GM21529 (cell line): ENCODE results near the gene MRPL28.
"Not testable (repeated sequence)": the region's sequence is repeated elsewhere in the genome, so short reads cannot be mapped to it uniquely, and the experiment has no call there.

Experiments
- ATAC-seq: cut with Tn5 transposase; IDR thresholded peaks from one replicate; pipeline ENCODE4 v1.9.1; 2021; ENCODE audit not compliant: unreplicated experiment

MRPL28 gene

GRCh38 chr16:373848-374615 lies 3.7 kb upstream of the MRPL28 start:
- ATAC-seq, result no peak

GRCh38 chr16:373020-373598 lies 2.8 kb upstream of the MRPL28 start:
- ATAC-seq, result no peak

- ATAC-seq, result no peak
Observed at GRCh38 chr16:372302-372983, 2.1 kb upstream of the MRPL28 start.

GRCh38 chr16:371515-372301 lies 1.4 kb upstream of the MRPL28 start:
- ATAC-seq, result no peak

GRCh38 chr16:370979-371514 lies 709 bp upstream of the MRPL28 start:
- ATAC-seq, result no peak

- ATAC-seq, result no peak
Observed at GRCh38 chr16:369866-370436, 387 bp downstream of the MRPL28 start.

GRCh38 chr16:369275-369865 lies 968 bp downstream of the MRPL28 start:
- no peak for ATAC-seq

DNA sequence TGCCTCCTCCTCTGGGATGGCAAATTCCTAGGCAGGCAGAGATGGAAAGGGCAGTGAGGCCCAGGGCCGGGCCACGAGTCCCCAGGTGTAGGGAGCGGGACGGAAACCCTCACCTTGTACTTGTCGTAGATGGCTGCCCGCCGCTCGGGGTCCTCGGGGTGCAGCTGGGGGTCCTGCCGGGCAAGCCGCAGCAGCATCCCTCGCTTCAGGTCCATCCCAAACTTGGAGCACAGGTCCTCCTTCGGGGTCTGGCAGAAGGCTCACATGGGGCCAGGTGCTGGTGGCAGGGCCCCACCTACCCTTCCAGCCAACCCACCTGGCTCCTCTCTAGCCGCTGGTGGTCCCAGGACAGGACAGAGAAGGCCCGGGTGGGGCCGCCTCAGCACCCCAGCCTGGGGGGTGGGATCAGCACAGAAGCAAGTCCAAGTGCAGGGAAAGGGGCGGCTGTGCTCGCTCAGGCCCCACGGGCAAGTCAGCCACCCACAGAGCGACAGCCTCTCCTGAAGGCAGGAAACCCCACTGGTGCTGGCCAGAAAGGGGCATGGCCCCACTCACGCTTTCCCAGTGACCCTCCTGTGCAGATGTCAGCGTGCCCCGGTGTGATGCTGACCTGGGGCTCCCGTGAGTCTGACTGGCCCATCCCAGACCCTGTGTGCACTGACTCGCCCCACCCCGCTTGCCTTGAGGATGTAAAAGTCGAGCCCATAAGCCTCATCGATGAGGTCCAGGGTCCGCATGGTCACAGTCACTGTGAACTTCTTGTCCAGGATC lies 1.8 kb downstream of the MRPL28 start:
- no peak for ATAC-seq

DNA sequence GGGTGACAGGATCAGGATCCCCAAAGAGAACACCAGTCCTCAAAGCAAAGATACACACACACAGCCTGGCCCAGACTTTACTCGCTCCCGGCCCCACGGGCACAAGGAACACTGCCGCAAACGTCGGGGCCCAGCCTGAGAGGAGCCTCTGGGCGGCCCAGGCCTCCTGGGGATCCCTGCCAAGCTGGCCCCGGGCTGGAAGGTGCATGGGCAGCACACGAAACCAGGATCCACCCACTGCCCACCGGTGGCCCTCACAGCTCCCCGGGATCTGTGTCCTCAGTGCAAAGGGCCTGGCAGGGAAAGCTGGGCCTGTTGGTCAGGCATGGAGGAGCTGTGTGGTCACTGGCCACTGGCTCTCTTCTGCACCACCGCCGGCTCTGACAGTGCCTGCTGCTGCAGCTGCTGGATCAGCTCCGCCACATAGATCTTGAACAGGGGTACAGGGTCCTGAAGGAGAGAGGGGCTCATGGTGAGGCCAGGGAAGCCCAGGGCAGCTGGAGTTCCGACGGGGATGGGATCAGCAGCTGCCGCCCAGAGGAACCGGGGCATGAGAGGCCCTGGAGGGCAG lies 2.9 kb downstream of the MRPL28 start:
- no peak for ATAC-seq

- ATAC-seq, result no peak
Observed at GRCh38 chr16:366476-366875, 3.9 kb downstream of the MRPL28 start.

GRCh38 chr16:364595-365491 lies 5.5 kb downstream of the MRPL28 start:
- ATAC-seq, result no peak

DNA sequence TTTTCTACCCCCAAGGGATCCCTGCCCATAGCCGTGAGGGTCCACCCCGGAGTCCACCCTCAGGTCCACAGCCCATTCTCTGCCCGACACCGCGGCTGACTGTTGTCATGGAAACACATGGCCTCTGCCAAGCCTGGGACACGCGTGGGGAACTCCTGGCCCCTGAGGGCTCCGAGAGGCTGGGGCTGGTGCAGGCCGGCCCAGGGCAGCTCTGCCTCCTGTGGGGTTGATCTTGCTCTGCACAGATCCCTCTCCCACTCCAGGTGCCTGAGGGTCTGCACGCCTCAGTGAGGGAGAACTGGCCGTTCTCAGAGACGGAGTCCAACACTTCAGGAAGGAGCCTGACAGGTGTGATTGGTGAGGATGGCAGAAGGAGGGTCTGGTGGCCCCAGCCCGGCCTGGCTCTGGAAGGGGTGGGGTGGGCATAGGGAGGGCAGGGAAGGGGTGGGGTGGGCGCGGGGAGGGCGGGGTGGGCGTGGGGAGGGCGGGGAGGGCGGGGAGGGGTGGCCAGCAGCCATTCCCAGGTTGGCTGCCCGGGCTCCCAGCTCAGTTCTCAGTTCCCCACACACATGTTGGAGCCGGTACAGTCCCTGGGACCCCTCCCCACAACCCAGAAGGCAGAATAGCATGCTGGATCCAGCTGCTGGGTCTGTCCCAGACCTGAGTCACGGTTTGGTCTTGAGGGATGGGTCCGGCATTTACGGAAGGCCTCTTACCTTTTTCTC lies 6.4 kb downstream of the MRPL28 start:
- no peak for ATAC-seq

DNA sequence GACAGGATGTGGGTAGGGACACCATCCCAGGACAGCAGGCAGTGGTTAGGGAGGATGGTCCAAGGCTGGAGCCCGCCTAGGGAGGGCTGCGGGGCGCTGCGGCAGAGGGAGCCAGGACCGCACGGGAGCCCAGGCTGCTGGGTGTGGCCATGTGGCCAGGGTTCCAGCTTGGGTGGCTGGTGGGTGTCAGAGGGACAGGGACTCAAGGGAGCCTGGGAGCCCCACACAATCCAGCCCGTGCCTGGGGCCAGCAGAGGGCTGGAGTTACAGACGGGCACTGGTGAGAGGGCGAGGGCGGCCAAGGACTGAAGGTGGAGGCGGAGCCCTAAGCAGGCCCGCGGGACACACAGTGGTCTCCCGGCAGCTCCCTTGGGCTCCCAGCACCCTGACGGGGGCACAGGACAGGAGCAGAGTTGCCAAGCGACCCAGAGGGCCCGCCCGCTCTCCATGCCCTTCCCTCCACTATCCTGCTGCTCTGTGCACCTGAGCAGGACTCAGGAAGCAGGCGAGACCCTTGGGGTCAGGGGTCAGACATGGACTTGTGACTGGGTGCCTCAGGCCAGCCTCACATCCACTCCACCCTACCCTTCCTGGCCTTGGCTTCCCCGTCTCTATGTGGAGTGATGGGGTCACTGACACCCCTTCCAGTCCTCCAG lies 7.1 kb downstream of the MRPL28 start:
- ATAC-seq, result no peak

GRCh38 chr16:362702-362999 lies 7.7 kb downstream of the MRPL28 start:
- ATAC-seq, result not testable (repeated sequence)

GRCh38 chr16:361872-362701 lies 8.3 kb downstream of the MRPL28 start:
- ATAC-seq, result peak; percentile 67

- ATAC-seq, result no peak
Observed at GRCh38 chr16:361341-361871, 8.9 kb downstream of the MRPL28 start.
